Measurements from ENCODE around the gene CHD2. TPM values are rescaled to one million over a fixed set of nuclear protein-coding genes. Genes with fewer than 3 reads are reported as not detected.

The CHD2 gene
- total and polyA plus RNA-seq, 4 donors: 13.9 to 90.2 (median 49.4) TPM

DNA sequence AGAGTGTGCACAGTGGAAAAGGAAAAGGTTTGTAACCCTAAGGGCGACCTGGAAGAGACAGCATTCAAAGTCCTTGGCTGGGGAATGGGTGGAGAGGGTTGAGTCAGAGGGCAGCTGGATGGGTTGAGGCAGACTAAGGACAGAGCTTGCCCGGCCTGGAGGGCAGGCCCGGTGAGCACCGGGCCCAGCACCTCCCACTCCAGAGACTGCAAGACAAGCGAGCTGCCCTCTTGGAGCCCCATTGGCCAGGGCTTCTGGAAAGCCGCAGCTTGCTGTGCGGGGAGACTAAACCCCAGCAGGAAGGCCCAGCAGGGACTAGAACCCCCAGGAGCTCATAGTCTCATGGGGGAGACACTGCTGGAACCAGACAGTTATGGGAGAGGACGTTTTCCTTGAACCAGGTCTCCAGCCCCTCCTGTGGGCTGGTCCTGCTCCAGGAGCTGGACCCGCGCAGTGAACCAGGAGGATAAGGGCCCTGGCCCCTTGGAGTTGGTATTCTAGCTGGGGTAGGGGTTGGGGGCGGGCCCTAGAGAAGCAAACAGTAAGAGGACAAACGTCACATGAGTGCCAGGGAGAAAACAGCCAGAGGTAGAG, 129.8 kb downstream of the CHD2 start:
- H3K27ac ChIP-seq (ENCODE audit: low read depth in 1 of 2, low read length in 2 of 2): no peak overlapping the region

GRCh38 chr15:93030430-93031102, 130.4 kb downstream of the CHD2 start:
- TF ChIP-seq TAF1 (conservative IDR thresholded peaks at IDR 0.05): no peak
- TF ChIP-seq RAD21 (IDR thresholded peaks at IDR 0.05): peak; percentile 86 to 89
- TF ChIP-seq CTCF (IDR thresholded peaks at IDR 0.05; ENCODE audit: low read depth, low read length, missing input control): peak; percentile 80
- no peak for TF ChIP-seq MAX (IDR thresholded peaks at IDR 0.05)
- no peak for TF ChIP-seq JUND (IDR thresholded peaks at IDR 0.05)
- TF ChIP-seq REST (IDR thresholded peaks at IDR 0.05): no peak
- no peak for TF ChIP-seq FOXA1 (IDR thresholded peaks at IDR 0.05)
- H3K9ac ChIP-seq (ENCODE audit: low read depth in 1 of 2, low read length in 2 of 2): no peak overlapping the region
- H3K27me3 ChIP-seq (ENCODE audit: control insufficient read depth in 4 of 4, insufficient read depth in 4 of 4, low read length in 3 of 4): no peaks in the 10 kb centered on the region
- DNase-seq (ENCODE audit: low spot score): peak; percentile 72
- peaks cover 11 to 50% (median 40%) of the 10 kb centered on the region in 4 donors for H3K4me1 ChIP-seq (ENCODE audit: control insufficient read depth in 4 of 4, insufficient read depth in 4 of 4, low read length in 3 of 4)
- H3K36me3 ChIP-seq (ENCODE audit: control insufficient read depth in 4 of 4, insufficient read depth in 3 of 4, low read depth in 1 of 4, low read length in 3 of 4): peaks cover 0 to 6% (median 2%) of the 10 kb centered on the region in 4 donors
- H3K27ac ChIP-seq (ENCODE audit: low read depth in 1 of 2, low read length in 2 of 2): no peak overlapping the region
- no peaks in the 10 kb centered on the region for H3K9me3 ChIP-seq (ENCODE audit: control insufficient read depth in 4 of 4, low read length in 3 of 4)
- WGBS: 16% methylated on average over 20 of the region's 20 CpGs
- H3K4me3 ChIP-seq (ENCODE audit: low read depth in 1 of 3, low read length in 3 of 3): no peak overlapping the region

More for the DNA sequence above, 129.8 kb downstream of the CHD2 start:
- Histone ChIP-seq H3K4me1 (ENCODE audit: control insufficient read depth in 4 of 4, insufficient read depth in 4 of 4, low read length in 3 of 4) (peaks cover 11 to 52% (median 40%) of the 10 kb centered on the region in 4 donors), H3K36me3 (ENCODE audit: control insufficient read depth in 4 of 4, insufficient read depth in 3 of 4, low read depth in 1 of 4, low read length in 3 of 4) (peaks cover 2 to 12% (median 3%) of the 10 kb centered on the region in 4 donors), H3K27me3 (ENCODE audit: control insufficient read depth in 4 of 4, insufficient read depth in 4 of 4, low read length in 3 of 4) (no peaks in the 10 kb centered on the region), H3K9ac (ENCODE audit: low read depth in 1 of 2, low read length in 2 of 2) (no peak overlapping the region), H3K9me3 (ENCODE audit: control insufficient read depth in 4 of 4, low read length in 3 of 4) (no peaks in the 10 kb centered on the region), H3K4me3 (ENCODE audit: low read depth in 1 of 3, low read length in 3 of 3) (no peak overlapping the region)
- WGBS: 53% methylated on average over 12 of the region's 12 CpGs
- TF ChIP-seq RXRA (IDR thresholded peaks at IDR 0.05) (peak in 1 of 2 donors; percentile 37), CTCF (IDR thresholded peaks at IDR 0.05; ENCODE audit: low read depth, low read length, missing input control) (no peak), REST (IDR thresholded peaks at IDR 0.05) (no peak), FOXA1 (IDR thresholded peaks at IDR 0.05) (no peak), YY1 (IDR thresholded peaks at IDR 0.05) (no peak), TAF1 (conservative IDR thresholded peaks at IDR 0.05) (no peak), HNF4G (IDR thresholded peaks at IDR 0.05) (no peak), HNF4A (conservative IDR thresholded peaks at IDR 0.05) (peak; percentile 22 to 50)
- DNase-seq (ENCODE audit: low spot score): no peak
